ENCODE data around the gene C2orf72.
"Not testable (repeated sequence)": the region's sequence is repeated elsewhere in the genome, so short reads cannot be mapped to it uniquely, and the experiment has no call there.

The C2orf72 gene

DNA sequence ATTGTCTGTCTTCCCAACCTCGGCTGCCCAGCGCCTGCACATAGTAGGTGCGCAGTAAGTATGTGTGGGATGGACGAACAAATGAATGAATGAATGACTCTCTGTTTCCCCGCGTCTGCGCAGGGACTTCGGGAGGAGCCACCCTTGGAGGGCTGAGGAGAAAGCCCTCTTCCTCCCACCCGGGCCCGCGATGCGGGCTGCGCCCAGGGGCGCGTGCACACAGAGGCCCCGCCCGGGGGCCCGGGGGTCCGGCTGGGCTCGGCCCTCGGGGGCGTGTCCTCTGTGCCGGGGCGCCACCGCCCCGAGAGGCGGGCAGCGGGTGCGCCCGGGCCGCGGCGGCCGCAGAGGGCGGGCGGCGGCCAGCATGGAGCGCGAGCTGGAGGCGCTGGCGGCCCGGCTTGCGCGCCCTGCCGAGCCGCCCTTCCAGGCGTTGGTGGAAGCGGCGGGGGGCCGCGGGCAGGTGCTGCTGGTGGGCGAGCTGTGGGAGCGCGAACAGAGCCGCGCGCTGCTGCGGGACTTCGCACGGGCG lies at the start of gene C2orf72:
Gene C2orf72, plus strand, starts transcription at position 322 of the 529 bp plus-strand sequence. Its CDS starts 43 bp downstream, at position 365.
- DNase-seq = no peak

DNA sequence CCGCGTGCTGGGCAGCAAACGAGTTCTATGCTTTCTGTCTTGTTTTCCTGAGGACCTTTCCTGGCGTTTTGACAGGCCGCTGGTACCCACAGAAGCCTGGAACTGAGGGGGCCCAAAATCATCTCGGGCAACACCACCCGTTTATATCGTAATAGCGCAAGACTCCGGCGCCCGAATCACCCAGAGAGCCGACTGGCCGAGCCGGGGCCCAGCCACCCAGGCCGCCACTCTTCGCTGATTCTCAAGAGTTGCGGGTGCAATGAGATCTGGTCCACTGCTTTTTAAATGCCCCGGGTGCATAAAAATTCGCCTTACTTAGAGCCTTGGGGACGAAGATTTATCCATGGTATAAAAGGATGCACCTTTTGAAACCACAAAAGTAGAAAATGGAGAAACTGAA lies 47.6 kb upstream of the C2orf72 start:
- DNase-seq = no peak

- no peak for DNase-seq
Measured at GRCh38 chr2:230990131-230990898, 47.0 kb upstream of the C2orf72 start.

- no peak for DNase-seq
Measured at GRCh38 chr2:230990899-230991150, 46.5 kb upstream of the C2orf72 start.

GRCh38 chr2:230991598-230991997 lies 45.7 kb upstream of the C2orf72 start:
- no peak for DNase-seq

- DNase-seq = no peak
Measured at GRCh38 chr2:230995821-230996220, 41.5 kb upstream of the C2orf72 start, which contains the start of gene SPATA3. Gene SPATA3, plus strand, starts transcription at chr2:230996121. Its CDS starts 113 bp downstream, at chr2:230996234.

GRCh38 chr2:230996661-230997060 lies 40.7 kb upstream of the C2orf72 start:
- no peak for DNase-seq

- DNase-seq = no peak
Measured at GRCh38 chr2:230998882-230999281, 38.4 kb upstream of the C2orf72 start.

- no peak for DNase-seq
Measured at GRCh38 chr2:230999477-230999876, 37.8 kb upstream of the C2orf72 start.

GRCh38 chr2:231000211-231000904 lies 37.0 kb upstream of the C2orf72 start:
- DNase-seq = no peak

GRCh38 chr2:231001036-231001435 lies 36.3 kb upstream of the C2orf72 start:
- DNase-seq = no peak

DNA sequence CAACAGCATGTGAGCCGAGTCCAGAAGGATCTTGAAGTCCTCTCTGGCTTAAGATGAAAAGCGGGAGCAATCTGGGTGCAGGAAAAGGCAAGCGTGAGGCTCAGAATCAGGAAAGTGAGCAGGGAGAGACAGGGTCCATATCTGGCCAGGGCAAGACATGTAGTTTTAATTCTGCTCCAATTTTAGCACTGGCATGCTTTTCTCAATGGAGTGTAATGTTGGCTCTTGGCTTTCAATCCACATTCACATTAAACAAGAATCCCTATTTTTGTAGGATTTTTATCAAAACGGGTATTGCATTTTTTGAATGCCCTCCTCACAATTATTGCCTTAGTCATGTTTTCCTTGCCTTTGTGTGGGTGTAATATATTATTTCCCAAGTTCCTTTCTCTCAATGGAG lies 35.4 kb upstream of the C2orf72 start:
- DNase-seq = no peak

- no peak for DNase-seq
Measured at GRCh38 chr2:231002641-231003040, 34.7 kb upstream of the C2orf72 start.

- no peak for DNase-seq
Measured at GRCh38 chr2:231003186-231003585, 34.1 kb upstream of the C2orf72 start.

- DNase-seq = not testable (repeated sequence)
Measured at GRCh38 chr2:231004930-231005329, 32.4 kb upstream of the C2orf72 start.

DNA sequence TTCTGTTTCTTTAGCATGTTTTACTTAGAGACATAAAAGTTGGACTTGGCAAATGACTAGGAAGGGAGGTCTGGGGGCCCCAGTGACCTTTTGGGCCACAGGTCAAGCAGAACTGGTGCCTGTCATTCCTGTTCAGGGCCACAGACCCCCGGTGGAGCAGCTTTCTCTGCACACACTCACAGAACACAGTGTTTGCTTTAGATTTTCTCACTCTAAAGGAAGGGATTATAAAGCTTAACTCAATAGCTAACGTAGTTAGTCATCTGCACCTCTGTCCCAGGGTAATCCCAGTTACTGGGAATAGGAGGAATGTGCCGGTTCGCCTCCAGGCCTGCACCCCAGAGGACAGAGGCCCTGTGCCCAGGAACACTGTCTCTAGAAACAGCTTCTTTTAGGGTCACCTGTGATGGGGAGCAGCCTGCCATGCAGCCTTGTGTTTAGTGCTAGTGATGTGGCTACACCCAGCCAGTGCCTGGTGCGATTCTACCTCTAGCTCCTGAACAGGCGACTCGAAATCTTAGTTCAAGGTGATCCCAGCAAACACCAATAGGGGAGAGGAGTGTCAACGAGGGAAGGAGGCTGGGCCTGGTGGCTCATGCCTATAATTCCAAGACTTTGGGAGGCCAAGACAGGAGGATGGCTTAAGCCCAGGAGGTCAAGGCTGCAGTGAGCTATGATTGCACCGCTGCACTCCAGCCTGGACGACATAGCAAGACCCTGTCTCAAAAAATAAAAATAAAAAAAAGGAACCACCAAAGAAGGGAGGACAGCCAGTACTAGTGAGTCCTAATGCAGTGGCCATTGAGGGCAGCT lies 29.8 kb upstream of the C2orf72 start:
- DNase-seq = no peak

- no peak for DNase-seq
Measured at GRCh38 chr2:231008131-231008530, 29.2 kb upstream of the C2orf72 start.

GRCh38 chr2:231009236-231009919 lies 27.9 kb upstream of the C2orf72 start:
- no peak for DNase-seq

DNA sequence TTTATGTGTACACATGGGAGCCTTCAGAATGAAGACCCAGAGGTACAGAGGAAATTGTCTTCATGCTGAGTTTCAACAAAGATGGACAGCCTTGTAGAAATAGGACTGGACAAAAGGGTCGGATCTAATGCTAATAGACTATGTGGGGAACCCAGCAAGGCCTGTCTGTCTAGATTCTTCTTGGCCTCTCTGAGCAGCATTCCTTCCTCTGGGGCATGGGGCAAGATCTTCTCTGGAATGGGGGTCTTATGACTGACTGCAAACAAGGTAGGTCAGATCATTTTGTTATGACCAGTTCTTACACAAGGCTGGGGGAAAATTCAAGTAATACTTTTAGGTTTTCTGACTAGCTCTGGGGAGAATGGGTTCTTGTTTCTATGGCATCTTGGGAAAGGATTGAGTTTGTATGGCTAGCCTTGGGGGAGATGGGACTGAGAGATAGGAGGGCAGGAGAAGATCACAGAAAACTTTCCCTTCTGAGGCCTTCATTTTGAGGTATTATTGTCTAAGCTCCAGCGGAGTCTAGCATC lies 27.1 kb upstream of the C2orf72 start:
- no peak for DNase-seq

DNA sequence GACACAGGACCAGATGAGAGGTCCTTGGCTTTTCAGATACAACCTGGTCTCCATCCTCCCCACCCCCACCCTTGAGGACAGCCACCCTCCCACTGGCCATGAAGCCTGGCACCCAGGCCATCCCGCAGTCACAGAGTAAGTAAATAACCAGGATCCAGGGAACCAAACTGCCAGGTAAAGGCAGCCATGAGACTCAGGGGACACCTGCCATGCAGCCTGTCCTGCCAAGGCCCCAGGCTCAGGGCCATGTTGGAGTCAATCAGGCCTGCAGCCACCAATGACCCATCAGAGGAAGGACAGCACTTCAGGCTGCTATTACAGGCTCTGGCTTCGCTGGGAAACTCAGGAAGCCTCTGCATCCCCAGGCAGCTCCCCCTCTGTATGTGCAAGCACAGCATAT lies 25.8 kb upstream of the C2orf72 start:
- DNase-seq = no peak

GRCh38 chr2:231012463-231012862 lies 24.9 kb upstream of the C2orf72 start:
- no peak for DNase-seq

- DNase-seq = no peak
Measured at GRCh38 chr2:231013820-231014219, 23.5 kb upstream of the C2orf72 start.

- DNase-seq = no peak
Measured at GRCh38 chr2:231015478-231015877, 21.8 kb upstream of the C2orf72 start.
